IMR-90 (cell line): ENCODE results near the gene SPON1. TPM values are rescaled to one million over a fixed set of nuclear protein-coding genes. Genes with fewer than 3 reads are reported as not detected.

Source experiments
- ATAC-seq: fragments of 200-7000 bp; cut with Tn5 transposase; 2 replicates; pipeline ENCODE4 v1.9.1; 2020; ENCODE audit warnings: low read depth, mild to moderate bottlenecking, moderate library complexity
- BruUV-seq: library from RNA; stranded (reverse); fragments of 400-500 nt; replicated peaks from 2 replicates; lab custom pipeline; 2021; lab: Mats Ljungman, UMichigan
- CTCF ChIA-PET: fragments of 300-600 bp; formaldehyde crosslinking; extraction: SDS; loops from one replicate; lab custom pipeline; 2021; ENCODE audit warnings: antibody characterized with exemption; lab: Yijun Ruan, JAX
- POLR2A ChIA-PET: fragments of 300-600 bp; sonication (Branson Sonifier 250); formaldehyde crosslinking; loops from one replicate; lab custom pipeline; 2022; ENCODE audit warnings: antibody characterized with exemption; ENCODE audit not compliant: unreplicated experiment; lab: Charles Lee
- DNase-seq: peaks from one replicate; pipeline ENCODE4 v3.0.0; 2013
- H2AFZ ChIP-seq: replicated peaks from 2 replicates; pipeline ENCODE3; 2013; ENCODE audit warnings: low read length, mild to moderate bottlenecking; ENCODE audit not compliant: poor library complexity
- H2AK5ac ChIP-seq: 2 replicates; pipeline ENCODE4 v1.6.1; 2013; ENCODE audit warnings: low read depth, low read length, inconsistent platforms
- H2AK9ac ChIP-seq: replicated peaks from 2 replicates; pipeline ENCODE3; 2013; ENCODE audit warnings: mild to moderate bottlenecking, low read depth, low read length, moderate library complexity; ENCODE audit not compliant: poor library complexity
- H2BK120ac ChIP-seq: 2 replicates; pipeline ENCODE4 v1.6.1; 2013; ENCODE audit warnings: low read depth, low read length, inconsistent platforms
- H2BK15ac ChIP-seq: 3 replicates; pipeline ENCODE4 v1.6.1; 2013; ENCODE audit warnings: low read depth, low read length, inconsistent platforms
- H2BK20ac ChIP-seq: 2 replicates; pipeline ENCODE4 v1.6.1; 2013; ENCODE audit warnings: low read depth, mild to moderate bottlenecking, inconsistent platforms, low read length, moderate library complexity
- H2BK5ac ChIP-seq: 2 replicates; pipeline ENCODE4 v1.6.1; 2013; ENCODE audit warnings: mild to moderate bottlenecking, low read depth, low read length, inconsistent platforms; ENCODE audit not compliant: poor library complexity, severe bottlenecking
- H3K14ac ChIP-seq: replicated peaks from 2 replicates; pipeline ENCODE4 v1.6.1; 2013; ENCODE audit warnings: low read depth, low read length, inconsistent platforms
- H3K18ac ChIP-seq: 2 replicates; pipeline ENCODE4 v1.6.1; 2013; ENCODE audit warnings: low read depth, low read length, control low read depth
- H3K23ac ChIP-seq: 2 replicates; pipeline ENCODE4 v1.6.1; 2013; ENCODE audit warnings: low read depth, low read length, inconsistent platforms
- H3K27ac ChIP-seq: 2 replicates; pipeline ENCODE4 v1.5.1; 2013; ENCODE audit warnings: mild to moderate bottlenecking, control low read depth, low read length; ENCODE audit not compliant: insufficient read depth
- H3K27me3 ChIP-seq: 2 replicates; pipeline ENCODE4 v1.6.1; 2013; ENCODE audit warnings: low read length; ENCODE audit not compliant: control insufficient read depth, insufficient read depth
- H3K36me3 ChIP-seq: 2 replicates; pipeline ENCODE4 v1.6.1; 2013; ENCODE audit warnings: low read length, mixed read lengths; ENCODE audit not compliant: control insufficient read depth, insufficient read depth
- H3K4ac ChIP-seq: 2 replicates; pipeline ENCODE4 v1.6.1; 2013; ENCODE audit warnings: low read depth, low read length, inconsistent platforms
- H3K4me1 ChIP-seq: 2 replicates; pipeline ENCODE4 v1.6.1; 2013; ENCODE audit warnings: low read length, mixed read lengths; ENCODE audit not compliant: control insufficient read depth, insufficient read depth
- H3K4me2 ChIP-seq: 2 replicates; pipeline ENCODE4 v1.6.1; 2013; ENCODE audit warnings: low read depth, mild to moderate bottlenecking, control low read depth, low read length, moderate library complexity
- H3K4me3 ChIP-seq: 2 replicates; pipeline ENCODE4 v1.5.1; 2013; ENCODE audit warnings: low read depth, mild to moderate bottlenecking, control low read depth, low read length, moderate library complexity; ENCODE audit not compliant: insufficient read depth
- H3K56ac ChIP-seq: 2 replicates; pipeline ENCODE4 v1.6.1; 2013; ENCODE audit warnings: low read length, inconsistent platforms; ENCODE audit not compliant: insufficient read depth; ENCODE audit errors: extremely low read depth
- H3K79me1 ChIP-seq, 2 experiments: 2 replicates each; pipeline ENCODE4 v1.6.1; 2013; ENCODE audit warnings: low read length in 2 of 2, inconsistent platforms in 1 of 2, low read depth in 1 of 2
- H3K9ac ChIP-seq: 2 replicates; pipeline ENCODE4 v1.6.1; 2013; ENCODE audit warnings: low read depth, low read length, control low read depth
- H3K9me1 ChIP-seq: 2 replicates; pipeline ENCODE4 v1.6.1; 2013; ENCODE audit warnings: low read length, inconsistent platforms; ENCODE audit not compliant: insufficient read depth
- H3K9me3 ChIP-seq: 2 replicates; pipeline ENCODE4 v1.6.1; 2013; ENCODE audit warnings: low read length; ENCODE audit not compliant: control insufficient read depth, insufficient read depth
- H4K20me1 ChIP-seq: 2 replicates; pipeline ENCODE4 v1.6.1; 2013; ENCODE audit warnings: low read length, inconsistent platforms; ENCODE audit not compliant: insufficient read depth
- H4K5ac ChIP-seq: 2 replicates; pipeline ENCODE4 v1.6.1; 2013; ENCODE audit warnings: mild to moderate bottlenecking, low read depth, low read length, control low read depth
- H4K8ac ChIP-seq, 2 experiments: 2 replicates each; pipeline ENCODE4 v1.6.1; 2013; ENCODE audit warnings: low read depth in 2 of 2, low read length in 2 of 2, control low read depth in 1 of 2, inconsistent platforms in 1 of 2
- H4K91ac ChIP-seq: 2 replicates; pipeline ENCODE4 v1.6.1; 2013; ENCODE audit warnings: low read depth, low read length, inconsistent platforms; ENCODE audit not compliant: insufficient read depth
- CEBPB ChIP-seq: IDR thresholded peaks from 2 replicates; pipeline ENCODE4 v1.6.1; 2012; ENCODE audit warnings: low read depth, low read length, improper control_type of control experiment
- CHD1 ChIP-seq: IDR thresholded peaks from 2 replicates; pipeline ENCODE4 v1.6.1; 2012; ENCODE audit warnings: low read depth, low read length, improper control_type of control experiment
- CTCF ChIP-seq: conservative IDR thresholded peaks from 2 replicates; pipeline ENCODE4 v1.5.1; 2012; ENCODE audit warnings: mild to moderate bottlenecking, low read depth, low read length, improper control_type of control experiment
- ELK1 ChIP-seq: fragments of 150-350 bp; IDR thresholded peaks from 2 replicates; pipeline ENCODE4 v1.6.1; 2016; ENCODE audit warnings: low read depth, mild to moderate bottlenecking, low read length, moderate library complexity, borderline replicate concordance
- FOS ChIP-seq: fragments of 150-350 bp; IDR thresholded peaks from 2 replicates; pipeline ENCODE4 v1.6.1; 2016; ENCODE audit warnings: low read depth, low read length
- MAFK ChIP-seq: IDR thresholded peaks from 2 replicates; pipeline ENCODE4 v1.6.1; 2012; ENCODE audit warnings: low read depth, low read length, improper control_type of control experiment
- MXI1 ChIP-seq: IDR thresholded peaks from 2 replicates; pipeline ENCODE4 v1.6.1; 2012; ENCODE audit warnings: low read depth, mild to moderate bottlenecking, low read length, moderate library complexity, borderline replicate concordance
- RAD21 ChIP-seq: IDR thresholded peaks from 2 replicates; pipeline ENCODE4 v1.6.1; 2012; ENCODE audit warnings: low read length, improper control_type of control experiment
- RFX5 ChIP-seq: IDR thresholded peaks from 2 replicates; pipeline ENCODE4 v1.8.0; 2012; ENCODE audit warnings: low read depth, mild to moderate bottlenecking, low read length, moderate library complexity
- SMC3 ChIP-seq: fragments of 150-350 bp; IDR thresholded peaks from 2 replicates; pipeline ENCODE4 v1.6.1; 2016; ENCODE audit warnings: low read depth, mild to moderate bottlenecking, antibody characterized with exemption, low read length, moderate library complexity
- USF2 ChIP-seq: fragments of 150-350 bp; IDR thresholded peaks from 2 replicates; pipeline ENCODE4 v1.6.1; 2017; ENCODE audit warnings: mild to moderate bottlenecking, antibody characterized with exemption, low read length, low read depth
- WGBS, 2 experiments: methylation state at CpG; one replicate each; pipeline versions ENCODE4 v1.1.5 to v1.1.7; 2013; ENCODE audit warnings: missing lambda C conversion rate in 2 of 2; ENCODE audit not compliant: insufficient read length in 1 of 2; ENCODE audit errors: extremely low coverage in 2 of 2; 5-methylcytosine and 5-hydroxymethylcytosine counted together
- dilution Hi-C: fragments of 300-500 bp; cut with HindIII; formaldehyde crosslinking; loops from one replicate; pipeline ENCODE4 v1.14.3; 2018; ENCODE audit warnings: low sequenced_read_pairs; ENCODE audit not compliant: unreplicated experiment
- in situ Hi-C: fragments of 300-500 bp; cut with MboI; formaldehyde crosslinking; loops from 3 replicates; pipeline ENCODE4 v1.14.3; 2019; ENCODE audit warnings: low sequenced_read_pairs, inconsistent platforms, mixed read lengths
- intact Hi-C: fragments of 100-400 bp; cut with micrococcal nuclease; formaldehyde crosslinking; loops from 2 replicates; pipeline ENCODE4 v1.10.0; 2022
- polyA plus RNA-seq, 3 experiments: library from polyadenylated mRNA; depleted of rRNA; stranded (reverse); fragments of >200 nt; gene quantifications; 2 replicates each; pipeline ENCODE4 v1.2.3, GENCODE V29; 2012; ENCODE audit warnings: low replicate concordance in 1 of 3
- total RNA-seq: library from RNA; depleted of rRNA; stranded (reverse); fragments of >200 nt; gene quantifications from 2 replicates; pipeline ENCODE4 v1.2.3, GENCODE V29; 2012

Gene SPON1
- total and polyA plus RNA-seq, 2 of the 4 experiments (the other 2 are of a cell fraction): 0.62 to 0.72 TPM

GRCh38 chr11:14089690-14090462, 127.4 kb downstream of the SPON1 start:
- Histone ChIP-seq H2BK120ac (no peak overlapping the region), H3K27me3 (peaks cover 4% of the 10 kb centered on the region; the same call in 1 of the 2 replicates), H4K91ac (no peak overlapping the region), H3K27ac (no peak overlapping the region), H2BK20ac (no peak overlapping the region), H3K4me3 (no peak overlapping the region), H2AK5ac (no peak overlapping the region), H3K18ac (no peak overlapping the region), H4K8ac (no peak overlapping the region), H3K36me3 (no peaks in the 10 kb centered on the region), H2AK9ac (no peak overlapping the region), H4K20me1 (no peaks in the 10 kb centered on the region), H3K79me1 (no peaks in the 10 kb centered on the region), H3K23ac (no peak overlapping the region), H3K14ac (no peak overlapping the region), H3K9ac (no peak overlapping the region), H3K9me1 (no peaks in the 10 kb centered on the region), H3K4me1 (no peaks in the 10 kb centered on the region), H4K5ac (no peak overlapping the region), H3K9me3 (no peaks in the 10 kb centered on the region), H3K56ac (no peak overlapping the region), H3K4me2 (no peak overlapping the region), H2BK15ac (no peak overlapping the region), H2BK5ac (no peak overlapping the region), H3K4ac (no peak overlapping the region), H2AFZ (no peak overlapping the region)
- in situ Hi-C loops: no loop called here
- BruUV-seq: no TSS peak
- ATAC-seq (no peak), DNase-seq (no peak)
- intact Hi-C loops: no loop called here
- POLR2A ChIA-PET: no interaction called here
- TF ChIP-seq ELK1: no peak
- no peak for TF ChIP-seq USF2
- TF ChIP-seq CEBPB: no peak
- TF ChIP-seq RFX5: no peak
- TF ChIP-seq FOS: no peak
- no peak for TF ChIP-seq CTCF
- TF ChIP-seq CHD1: no peak
- TF ChIP-seq SMC3: no peak
- TF ChIP-seq MAFK: no peak
- TF ChIP-seq MXI1: no peak
- no peak for TF ChIP-seq RAD21
- dilution Hi-C loops: no loop called here
- CTCF ChIA-PET: no interaction called here
- WGBS, 2 experiments: 20% methylated on average over 2 of the region's 17 CpGs; no CpG with 5 or more reads in 1 of the 2 experiments
